GM12875 (cell line): Measurements from ENCODE around the gene ATP6V1F.

ENCODE experiments used
- H3K4me3 ChIP-seq: one replicate; pipeline ENCODE4 v1.5.1; 2011; ENCODE audit warnings: low read depth, low read length, control low read depth
- CTCF ChIP-seq: IDR thresholded peaks from 2 replicates; pipeline ENCODE4 v1.5.1; 2011; ENCODE audit warnings: low read depth, mild to moderate bottlenecking, control low read depth, inconsistent platforms, low read length, moderate library complexity, borderline replicate concordance; ENCODE audit not compliant: insufficient read depth

ATP6V1F gene

GRCh38 chr7:128826916-128827247 lies 35.8 kb upstream of the ATP6V1F start:
- no peak for TF ChIP-seq CTCF
- H3K4me3 ChIP-seq, result no peak overlapping the region

DNA sequence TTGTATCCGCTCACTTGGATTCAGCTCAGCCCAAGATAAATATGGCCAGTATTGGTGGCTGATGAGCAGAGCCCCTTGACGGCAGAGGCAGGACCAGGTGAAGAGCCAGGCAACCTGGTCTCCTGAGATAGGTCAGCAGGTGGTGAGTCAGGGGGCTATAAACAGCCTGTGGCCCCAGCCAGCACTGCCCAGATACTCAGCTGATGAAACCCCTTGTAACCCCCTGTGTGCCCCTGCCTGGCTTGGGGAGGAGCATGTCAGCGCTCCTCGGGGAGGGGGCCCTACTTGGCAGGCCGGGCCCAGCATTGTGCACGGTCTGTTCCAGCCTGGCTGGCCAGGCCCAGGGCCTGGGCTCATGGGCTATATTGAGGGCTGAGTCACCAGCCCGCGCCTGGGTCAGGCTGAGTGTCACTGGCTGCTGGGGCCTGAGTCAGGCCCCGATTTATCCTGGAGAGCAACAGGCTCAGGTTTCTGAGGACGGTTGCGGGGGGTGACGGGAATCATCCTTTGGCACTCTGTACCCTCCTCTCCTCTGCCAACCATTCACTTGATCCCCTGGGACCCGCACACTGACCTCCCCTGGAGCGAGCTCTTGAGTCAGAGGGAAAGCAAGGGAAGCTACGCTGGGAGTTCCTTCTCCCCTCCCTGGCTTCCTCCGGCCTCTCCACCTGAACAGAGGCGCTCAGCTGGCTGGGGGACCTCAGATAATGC lies 35.3 kb upstream of the ATP6V1F start:
- H3K4me3 ChIP-seq, result no peak overlapping the region

GRCh38 chr7:128827971-128828711 lies 34.5 kb upstream of the ATP6V1F start:
- no peak overlapping the region for H3K4me3 ChIP-seq

More for the DNA sequence above, 35.3 kb upstream of the ATP6V1F start:
- no peak for TF ChIP-seq CTCF

GRCh38 chr7:128829391-128830166 lies 33.1 kb upstream of the ATP6V1F start:
- TF ChIP-seq CTCF, result no peak
- H3K4me3 ChIP-seq, result no peak overlapping the region

More at GRCh38 chr7:128827971-128828711, 34.5 kb upstream of the ATP6V1F start:
- no peak for TF ChIP-seq CTCF

- no peak within 1 kb of the TSS for H3K4me3 ChIP-seq
Measured at GRCh38 chr7:128830231-128831177, 32.2 kb upstream of the ATP6V1F start, which contains the start of gene FLNC. TSS of gene FLNC (plus strand) at chr7:128830406. CDS start at chr7:128830638, 232 bp downstream.

More at GRCh38 chr7:128830231-128831177, 32.2 kb upstream of the ATP6V1F start, which contains the start of gene FLNC:
- TF ChIP-seq CTCF, result no peak
